22Rv1 (cell line): Measurements from ENCODE around the gene DHDH.

Experiments used
- CTCF ChIP-seq: fragments of 450-650 bp; IDR thresholded peaks from 2 replicates; pipeline ENCODE4 v1.5.1; 2017; ENCODE audit warnings: mild to moderate bottlenecking
- ZFX ChIP-seq: fragments of 450-650 bp; IDR thresholded peaks from 2 replicates; pipeline ENCODE4 v1.6.1; 2017; ENCODE audit warnings: antibody characterized with exemption, borderline replicate concordance

GRCh38 chr19:48985711-48986110 lies 52.2 kb downstream of the DHDH start:
- no peak for TF ChIP-seq CTCF
- no peak for TF ChIP-seq ZFX
